AG08395 (cell line): Measurements from ENCODE around the gene ZNF341.

Source experiments
- DNase-seq: peaks from one replicate; pipeline ENCODE4 v3.0.0; 2012; ENCODE audit warnings: mixed read lengths, low spot score

The ZNF341 gene

GRCh38 chr20:33702861-33703260 is 28.9 kb upstream of the ZNF341 start:
- no peak for DNase-seq

- DNase-seq: no peak
Measured at GRCh38 chr20:33703498-33704137, 28.2 kb upstream of the ZNF341 start.

- no peak for DNase-seq
Measured at GRCh38 chr20:33704197-33704924, 27.4 kb upstream of the ZNF341 start.

GRCh38 chr20:33707668-33708067 is 24.1 kb upstream of the ZNF341 start:
- DNase-seq: no peak

- no peak for DNase-seq
Measured at GRCh38 chr20:33709398-33709797, 22.4 kb upstream of the ZNF341 start.

GRCh38 chr20:33709905-33710541 is 21.8 kb upstream of the ZNF341 start:
- DNase-seq: no peak

- no peak for DNase-seq
Measured at GRCh38 chr20:33710681-33711445, 20.9 kb upstream of the ZNF341 start.

- no peak for DNase-seq
Measured at GRCh38 chr20:33711446-33711738, 20.4 kb upstream of the ZNF341 start.

- no peak for DNase-seq
Measured at GRCh38 chr20:33713865-33714367, 17.9 kb upstream of the ZNF341 start.

- no peak for DNase-seq
Measured at GRCh38 chr20:33716498-33716897, 15.3 kb upstream of the ZNF341 start.

- DNase-seq: no peak
Measured at GRCh38 chr20:33719277-33719988, 12.4 kb upstream of the ZNF341 start.

- peak; percentile 99 for DNase-seq
Measured at GRCh38 chr20:33719989-33720709, 11.6 kb upstream of the ZNF341 start, which contains the start of gene PXMP4. TSS of gene PXMP4 (minus strand) at chr20:33720310. CDS start at chr20:33720207, 103 bp downstream.

GRCh38 chr20:33721391-33722140 is 10.2 kb upstream of the ZNF341 start:
- no peak for DNase-seq

GRCh38 chr20:33724439-33725094 is 7.2 kb upstream of the ZNF341 start:
- no peak for DNase-seq

GRCh38 chr20:33725607-33726264 is 6.1 kb upstream of the ZNF341 start:
- DNase-seq: no peak

GRCh38 chr20:33727115-33727479 is 4.7 kb upstream of the ZNF341 start:
- DNase-seq: no peak

GRCh38 chr20:33727806-33728205 is 4.0 kb upstream of the ZNF341 start:
- no peak for DNase-seq

GRCh38 chr20:33728463-33728862 is 3.3 kb upstream of the ZNF341 start:
- DNase-seq: no peak

- no peak for DNase-seq
Measured at GRCh38 chr20:33729101-33729500, 2.7 kb upstream of the ZNF341 start.
